Measurements from ENCODE around the gene GPRIN3.
"Not testable (repeated sequence)": the region's sequence is repeated elsewhere in the genome, so short reads cannot be mapped to it uniquely, and the experiment has no call there.

The GPRIN3 gene

DNA sequence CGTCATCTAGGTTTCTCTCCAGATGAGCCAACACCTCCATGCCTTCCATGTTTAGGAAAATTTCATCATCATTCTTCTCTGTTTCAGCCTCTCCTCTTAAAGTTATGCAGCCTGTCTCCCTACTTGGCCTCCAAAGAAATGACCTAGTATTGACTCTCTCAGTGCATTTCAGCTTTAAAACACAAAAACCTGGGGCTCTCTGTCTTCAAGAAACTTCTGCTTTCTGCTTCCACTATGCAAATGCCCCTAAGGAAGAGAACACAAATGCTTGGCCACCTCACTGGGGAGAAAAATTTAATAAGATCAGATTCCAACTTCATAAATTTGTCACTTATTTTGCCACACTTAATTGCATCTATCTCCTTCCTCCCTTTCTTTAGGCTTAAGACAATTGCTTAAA lies 93.3 kb downstream of the GPRIN3 start:
- Histone ChIP-seq H3K27ac (ENCODE audit: insufficient read depth, low read depth, low read length, poor library complexity, severe bottlenecking) (no peak overlapping the region), H3K9me3 (ENCODE audit: control insufficient read depth, low read length) (no peaks in the 10 kb centered on the region), H3K27me3 (ENCODE audit: control insufficient read depth, insufficient read depth, low read length, poor library complexity, severe bottlenecking) (no peaks in the 10 kb centered on the region), H3K4me3 (ENCODE audit: insufficient read depth, low read depth, low read length) (no peak overlapping the region), H3K36me3 (ENCODE audit: control insufficient read depth, insufficient read depth, low read length) (no peaks in the 10 kb centered on the region), H3K4me1 (ENCODE audit: control insufficient read depth, insufficient read depth, low read length) (no peaks in the 10 kb centered on the region)
- 100% methylated on average over 1 of the region's 1 CpG; no CpG with 5 or more reads in 1 of the 2 experiments for WGBS, 2 experiments

DNA sequence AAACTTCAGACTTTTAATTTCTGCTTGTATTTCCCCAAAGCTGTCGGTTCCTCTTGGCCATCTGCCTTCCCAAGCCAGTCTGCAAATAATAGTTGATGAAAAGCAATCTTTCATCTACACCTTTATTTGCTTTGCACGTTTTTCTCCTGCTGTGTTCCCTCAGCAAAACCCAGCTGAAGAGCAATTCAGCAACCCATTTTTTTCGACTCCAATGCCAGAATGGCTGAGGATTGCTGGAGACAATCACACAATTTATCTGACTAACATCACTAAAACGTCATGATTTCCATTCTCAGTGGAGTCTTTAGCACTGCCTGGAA lies 94.3 kb downstream of the GPRIN3 start:
- Histone ChIP-seq H3K36me3 (ENCODE audit: control insufficient read depth, insufficient read depth, low read length) (no peaks in the 10 kb centered on the region), H3K27me3 (ENCODE audit: control insufficient read depth, insufficient read depth, low read length, poor library complexity, severe bottlenecking) (no peaks in the 10 kb centered on the region), H3K4me3 (ENCODE audit: insufficient read depth, low read depth, low read length) (no peak overlapping the region), H3K4me1 (ENCODE audit: control insufficient read depth, insufficient read depth, low read length) (no peaks in the 10 kb centered on the region), H3K9me3 (ENCODE audit: control insufficient read depth, low read length) (no peaks in the 10 kb centered on the region), H3K27ac (ENCODE audit: insufficient read depth, low read depth, low read length, poor library complexity, severe bottlenecking) (no peak overlapping the region)
- 86 to 88% methylated on average over 4 of the region's 4 CpGs for WGBS, 2 experiments

DNA sequence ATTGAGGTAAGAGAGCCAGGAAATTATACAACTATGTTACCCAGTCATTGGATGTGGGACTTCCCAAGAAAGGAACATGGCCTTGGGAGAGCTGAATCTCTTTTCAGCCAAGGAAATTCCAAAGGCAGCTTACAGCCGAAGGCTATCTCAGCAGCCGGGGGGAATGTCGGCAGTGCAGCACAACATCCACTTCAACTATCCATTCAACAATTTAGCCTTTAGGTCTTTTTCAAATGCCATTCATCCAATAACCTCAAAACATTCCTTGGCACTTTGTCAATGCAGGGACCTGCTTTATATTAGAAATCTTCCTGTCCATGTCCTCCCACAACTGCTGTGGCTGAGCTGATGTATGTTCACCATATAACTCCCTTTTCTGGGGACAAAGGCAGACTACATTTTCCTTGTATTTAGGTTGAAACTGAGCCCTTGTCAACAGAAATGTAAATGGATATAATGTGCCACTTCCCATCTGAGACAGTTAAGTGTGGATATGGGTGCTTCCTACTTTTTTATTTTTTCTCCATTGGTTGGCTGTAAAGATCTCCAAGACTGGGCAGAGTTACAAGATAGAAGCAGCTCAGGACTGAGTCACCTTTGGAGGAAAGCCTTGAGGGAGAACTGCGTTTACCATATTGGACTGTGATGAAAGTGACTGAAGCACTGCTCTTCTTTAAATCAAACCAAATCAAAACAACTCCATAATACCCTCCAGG lies 94.8 kb downstream of the GPRIN3 start:
- Histone ChIP-seq H3K27me3 (ENCODE audit: control insufficient read depth, insufficient read depth, low read length, poor library complexity, severe bottlenecking) (no peaks in the 10 kb centered on the region), H3K27ac (ENCODE audit: insufficient read depth, low read depth, low read length, poor library complexity, severe bottlenecking) (no peak overlapping the region), H3K4me1 (ENCODE audit: control insufficient read depth, insufficient read depth, low read length) (no peaks in the 10 kb centered on the region), H3K4me3 (ENCODE audit: insufficient read depth, low read depth, low read length) (no peak overlapping the region), H3K9me3 (ENCODE audit: control insufficient read depth, low read length) (no peaks in the 10 kb centered on the region), H3K36me3 (ENCODE audit: control insufficient read depth, insufficient read depth, low read length) (no peaks in the 10 kb centered on the region)
- 89 to 91% methylated on average over 4 of the region's 4 CpGs for WGBS, 2 experiments

DNA sequence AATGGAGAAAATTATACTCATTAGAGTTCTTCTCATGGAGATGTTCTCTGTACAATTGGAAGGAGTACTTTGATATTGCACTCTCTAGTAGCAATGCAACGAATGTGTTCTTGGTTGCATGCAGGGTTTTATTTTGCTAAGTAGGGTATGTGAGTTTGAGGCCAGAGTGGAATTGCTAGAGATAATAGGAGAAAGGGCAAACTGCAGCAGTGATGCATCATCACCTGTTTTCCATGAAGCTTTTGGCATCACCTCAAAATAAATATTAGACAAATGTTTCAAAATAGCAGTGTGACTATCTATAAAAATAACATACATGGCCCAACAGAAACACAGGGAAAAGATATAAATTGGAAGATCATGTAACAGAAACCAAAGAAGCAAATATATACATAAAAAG lies 103.0 kb downstream of the GPRIN3 start:
- Histone ChIP-seq H3K4me3 (ENCODE audit: insufficient read depth, low read depth, low read length) (no peak overlapping the region), H3K9me3 (ENCODE audit: control insufficient read depth, low read length) (no peaks in the 10 kb centered on the region), H3K27me3 (ENCODE audit: control insufficient read depth, insufficient read depth, low read length, poor library complexity, severe bottlenecking) (peaks cover 14% of the 10 kb centered on the region), H3K4me1 (ENCODE audit: control insufficient read depth, insufficient read depth, low read length) (no peaks in the 10 kb centered on the region), H3K27ac (ENCODE audit: insufficient read depth, low read depth, low read length, poor library complexity, severe bottlenecking) (no peak overlapping the region), H3K36me3 (ENCODE audit: control insufficient read depth, insufficient read depth, low read length) (no peaks in the 10 kb centered on the region)
- 85 to 92% methylated on average over 1 of the region's 1 CpG for WGBS, 2 experiments

GRCh38 chr4:89203902-89204301 lies 103.7 kb downstream of the GPRIN3 start:
- Histone ChIP-seq H3K4me3 (ENCODE audit: insufficient read depth, low read depth, low read length) (no peak overlapping the region), H3K9me3 (ENCODE audit: control insufficient read depth, low read length) (no peaks in the 10 kb centered on the region), H3K4me1 (ENCODE audit: control insufficient read depth, insufficient read depth, low read length) (no peaks in the 10 kb centered on the region), H3K27me3 (ENCODE audit: control insufficient read depth, insufficient read depth, low read length, poor library complexity, severe bottlenecking) (peaks cover 14% of the 10 kb centered on the region), H3K27ac (ENCODE audit: insufficient read depth, low read depth, low read length, poor library complexity, severe bottlenecking) (no peak overlapping the region), H3K36me3 (ENCODE audit: control insufficient read depth, insufficient read depth, low read length) (no peaks in the 10 kb centered on the region)
- WGBS, 2 experiments: 95 to 98% methylated on average over 3 of the region's 3 CpGs

- not testable (repeated sequence) for H3K36me3 ChIP-seq (ENCODE audit: control insufficient read depth, insufficient read depth, low read length); H3K4me1 ChIP-seq (ENCODE audit: control insufficient read depth, insufficient read depth, low read length); H3K4me3 ChIP-seq (ENCODE audit: insufficient read depth, low read depth, low read length); H3K9me3 ChIP-seq (ENCODE audit: control insufficient read depth, low read length); H3K27ac ChIP-seq (ENCODE audit: insufficient read depth, low read depth, low read length, poor library complexity, severe bottlenecking)
- peaks cover 40% of the 10 kb centered on the region for H3K27me3 ChIP-seq (ENCODE audit: control insufficient read depth, insufficient read depth, low read length, poor library complexity, severe bottlenecking)
- WGBS, 2 experiments: 92 to 100% methylated on average over 1 of the region's 1 CpG
Measured at GRCh38 chr4:89199394-89199793, 108.2 kb downstream of the GPRIN3 start.

GRCh38 chr4:89197920-89198319 lies 109.7 kb downstream of the GPRIN3 start:
- Histone ChIP-seq H3K27me3 (ENCODE audit: control insufficient read depth, insufficient read depth, low read length, poor library complexity, severe bottlenecking) (peaks cover 37% of the 10 kb centered on the region), H3K36me3 (ENCODE audit: control insufficient read depth, insufficient read depth, low read length) (no peaks in the 10 kb centered on the region), H3K4me1 (ENCODE audit: control insufficient read depth, insufficient read depth, low read length) (no peaks in the 10 kb centered on the region), H3K27ac (ENCODE audit: insufficient read depth, low read depth, low read length, poor library complexity, severe bottlenecking) (peak overlapping the region; percentile 3), H3K4me3 (ENCODE audit: insufficient read depth, low read depth, low read length) (no peak overlapping the region), H3K9me3 (ENCODE audit: control insufficient read depth, low read length) (no peaks in the 10 kb centered on the region)
- 31 to 47% methylated on average over 2 of the region's 2 CpGs for WGBS, 2 experiments

GRCh38 chr4:89196745-89197144 lies 110.9 kb downstream of the GPRIN3 start:
- Histone ChIP-seq H3K4me1 (ENCODE audit: control insufficient read depth, insufficient read depth, low read length) (no peaks in the 10 kb centered on the region), H3K27me3 (ENCODE audit: control insufficient read depth, insufficient read depth, low read length, poor library complexity, severe bottlenecking) (peaks cover 35% of the 10 kb centered on the region), H3K27ac (ENCODE audit: insufficient read depth, low read depth, low read length, poor library complexity, severe bottlenecking) (no peak overlapping the region), H3K4me3 (ENCODE audit: insufficient read depth, low read depth, low read length) (no peak overlapping the region), H3K9me3 (ENCODE audit: control insufficient read depth, low read length) (no peaks in the 10 kb centered on the region), H3K36me3 (ENCODE audit: control insufficient read depth, insufficient read depth, low read length) (no peaks in the 10 kb centered on the region)
- 84% methylated on average over 2 of the region's 2 CpGs for WGBS, 2 experiments

GRCh38 chr4:89196056-89196674 lies 111.4 kb downstream of the GPRIN3 start:
- WGBS, 2 experiments: 88 to 89% methylated on average over 2 of the region's 2 CpGs
- Histone ChIP-seq H3K27me3 (ENCODE audit: control insufficient read depth, insufficient read depth, low read length, poor library complexity, severe bottlenecking) (peaks cover 35% of the 10 kb centered on the region), H3K27ac (ENCODE audit: insufficient read depth, low read depth, low read length, poor library complexity, severe bottlenecking) (no peak overlapping the region), H3K9me3 (ENCODE audit: control insufficient read depth, low read length) (no peaks in the 10 kb centered on the region), H3K4me3 (ENCODE audit: insufficient read depth, low read depth, low read length) (no peak overlapping the region), H3K4me1 (ENCODE audit: control insufficient read depth, insufficient read depth, low read length) (no peaks in the 10 kb centered on the region), H3K36me3 (ENCODE audit: control insufficient read depth, insufficient read depth, low read length) (no peaks in the 10 kb centered on the region)

- Histone ChIP-seq H3K4me1 (ENCODE audit: control insufficient read depth, insufficient read depth, low read length) (no peaks in the 10 kb centered on the region), H3K36me3 (ENCODE audit: control insufficient read depth, insufficient read depth, low read length) (no peaks in the 10 kb centered on the region), H3K4me3 (ENCODE audit: insufficient read depth, low read depth, low read length) (no peak overlapping the region), H3K9me3 (ENCODE audit: control insufficient read depth, low read length) (no peaks in the 10 kb centered on the region), H3K27me3 (ENCODE audit: control insufficient read depth, insufficient read depth, low read length, poor library complexity, severe bottlenecking) (peaks cover 35% of the 10 kb centered on the region), H3K27ac (ENCODE audit: insufficient read depth, low read depth, low read length, poor library complexity, severe bottlenecking) (no peak overlapping the region)
- 87 to 88% methylated on average over 3 of the region's 3 CpGs for WGBS, 2 experiments
Measured at GRCh38 chr4:89193843-89194242, 113.8 kb downstream of the GPRIN3 start.

All from ectodermal cell (in vitro differentiated cells).